Osteocyte (in vitro differentiated cells): ENCODE results near the gene TNFSF8. TPM values are rescaled to one million over a fixed set of nuclear protein-coding genes. Genes with fewer than 3 reads are reported as not detected.

ENCODE experiments used
- DNase-seq: peaks from one replicate; pipeline ENCODE4 v3.0.0; 2021; ENCODE audit warnings: mixed read lengths; ENCODE audit not compliant: unreplicated experiment; ENCODE audit errors: extremely low spot score
- H3K27ac Mint-ChIP-seq: one replicate; pipeline ENCODE4 v1.8.0; 2021; ENCODE audit warnings: mild to moderate bottlenecking, mixed read lengths; ENCODE audit not compliant: unreplicated experiment
- H3K27me3 Mint-ChIP-seq: one replicate; pipeline ENCODE4 v1.8.0; 2021; ENCODE audit warnings: mixed read lengths; ENCODE audit not compliant: unreplicated experiment
- H3K36me3 Mint-ChIP-seq: one replicate; pipeline ENCODE4 v1.8.0; 2021; ENCODE audit warnings: mixed read lengths; ENCODE audit not compliant: unreplicated experiment
- H3K4me1 Mint-ChIP-seq: one replicate; pipeline ENCODE4 v1.8.0; 2021; ENCODE audit warnings: mixed read lengths; ENCODE audit not compliant: unreplicated experiment
- H3K4me3 Mint-ChIP-seq: one replicate; pipeline ENCODE4 v1.8.0; 2021; ENCODE audit warnings: mild to moderate bottlenecking, moderate library complexity, mixed read lengths; ENCODE audit not compliant: unreplicated experiment
- H3K9me3 Mint-ChIP-seq: one replicate; pipeline ENCODE4 v1.8.0; 2021; ENCODE audit warnings: mixed read lengths; ENCODE audit not compliant: unreplicated experiment
- total RNA-seq: library from RNA; stranded (reverse); gene quantifications from 2 replicates; pipeline ENCODE4 v1.2.1, GENCODE V29; 2021
- TF ChIP-seq, protein P1 (sequence below): fragments of 200-600 bp; sonication (generic); IDR thresholded peaks from 2 replicates; pipeline ENCODE4 v1.5.0; 2021; ENCODE audit warnings: antibody characterized with exemption, mild to moderate bottlenecking, moderate library complexity

The TNFSF8 gene
- total RNA-seq, 1 donor from 2014 or later = not detected

DNA sequence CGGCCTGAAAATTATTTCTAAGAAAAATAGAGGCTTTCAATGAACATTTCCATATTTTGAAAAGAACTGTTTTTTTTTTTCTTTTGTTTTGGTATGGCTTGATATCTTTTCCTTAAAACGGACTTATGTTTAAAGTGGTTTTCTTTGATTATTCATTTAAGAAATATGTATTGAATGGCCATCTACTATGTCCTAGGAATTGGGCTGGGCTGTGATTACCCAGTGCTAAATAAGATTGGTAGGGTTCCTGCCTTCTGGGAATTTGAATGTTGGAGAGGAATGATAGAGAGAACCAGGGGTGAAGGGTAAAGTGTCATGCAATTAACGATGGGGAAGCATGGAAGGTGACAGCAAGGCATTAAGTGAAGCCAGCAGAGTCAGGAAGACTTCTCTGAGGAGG is 33.2 kb downstream of the TNFSF8 start:
- Mint-ChIP-seq H3K9me3 (no peaks in the 10 kb centered on the region), H3K27ac (no peak overlapping the region), H3K4me3 (no peak overlapping the region), H3K27me3 (no peaks in the 10 kb centered on the region), H3K36me3 (no peaks in the 10 kb centered on the region), H3K4me1 (peaks cover 44% of the 10 kb centered on the region)
- DNase-seq = no peak
- TF ChIP-seq, protein P1, sequence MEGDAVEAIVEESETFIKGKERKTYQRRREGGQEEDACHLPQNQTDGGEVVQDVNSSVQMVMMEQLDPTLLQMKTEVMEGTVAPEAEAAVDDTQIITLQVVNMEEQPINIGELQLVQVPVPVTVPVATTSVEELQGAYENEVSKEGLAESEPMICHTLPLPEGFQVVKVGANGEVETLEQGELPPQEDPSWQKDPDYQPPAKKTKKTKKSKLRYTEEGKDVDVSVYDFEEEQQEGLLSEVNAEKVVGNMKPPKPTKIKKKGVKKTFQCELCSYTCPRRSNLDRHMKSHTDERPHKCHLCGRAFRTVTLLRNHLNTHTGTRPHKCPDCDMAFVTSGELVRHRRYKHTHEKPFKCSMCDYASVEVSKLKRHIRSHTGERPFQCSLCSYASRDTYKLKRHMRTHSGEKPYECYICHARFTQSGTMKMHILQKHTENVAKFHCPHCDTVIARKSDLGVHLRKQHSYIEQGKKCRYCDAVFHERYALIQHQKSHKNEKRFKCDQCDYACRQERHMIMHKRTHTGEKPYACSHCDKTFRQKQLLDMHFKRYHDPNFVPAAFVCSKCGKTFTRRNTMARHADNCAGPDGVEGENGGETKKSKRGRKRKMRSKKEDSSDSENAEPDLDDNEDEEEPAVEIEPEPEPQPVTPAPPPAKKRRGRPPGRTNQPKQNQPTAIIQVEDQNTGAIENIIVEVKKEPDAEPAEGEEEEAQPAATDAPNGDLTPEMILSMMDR = no peak

DNA sequence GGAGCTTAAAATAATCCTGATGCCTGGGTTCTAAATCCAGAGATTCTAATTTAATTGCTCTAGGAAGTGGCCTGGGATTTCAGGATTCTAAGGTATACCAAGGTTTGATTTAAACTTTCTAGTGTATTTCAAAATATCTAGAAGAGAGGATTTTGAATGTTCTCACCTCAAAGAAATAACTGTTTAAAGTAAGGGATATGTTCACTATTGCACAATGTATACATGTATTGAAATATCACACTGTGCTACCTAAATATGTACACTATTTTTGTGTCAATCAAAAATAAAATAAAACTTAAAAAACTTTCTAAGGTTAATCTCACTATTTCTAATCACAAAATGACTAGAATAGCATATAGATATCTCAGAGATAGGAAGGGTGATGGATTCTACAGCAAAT is 34.0 kb downstream of the TNFSF8 start:
- no peak overlapping the region for H3K4me3 Mint-ChIP-seq

DNA sequence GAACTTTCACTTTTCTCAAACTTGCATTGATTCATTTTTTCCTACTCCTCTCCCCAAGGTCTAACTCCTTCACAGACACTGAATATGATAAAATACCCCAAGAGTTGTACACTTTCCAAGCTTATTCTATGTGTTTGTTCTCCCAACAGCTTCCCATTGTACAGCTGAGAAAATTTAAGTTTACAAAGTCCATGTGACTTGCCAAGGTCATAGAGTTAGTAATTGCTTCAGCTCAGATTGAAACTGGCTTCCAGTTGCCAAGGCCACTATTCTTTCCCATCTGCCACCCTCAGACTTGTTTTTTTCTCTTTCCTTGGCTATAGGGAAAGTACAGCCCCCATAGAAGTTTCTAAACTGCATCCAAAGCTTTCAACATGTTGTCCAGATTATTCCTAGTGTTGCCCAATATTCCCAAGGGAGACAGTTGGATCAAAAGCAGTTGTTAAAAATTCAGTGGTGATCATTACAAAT is 34.8 kb downstream of the TNFSF8 start:
- peak overlapping the region; percentile 76 for H3K27ac Mint-ChIP-seq
- peaks cover 31% of the 10 kb centered on the region for H3K4me1 Mint-ChIP-seq
- TF ChIP-seq, protein P1 = no peak
- no peak for DNase-seq
- H3K4me3 Mint-ChIP-seq = no peak overlapping the region
- H3K9me3 Mint-ChIP-seq = peaks cover 7% of the 10 kb centered on the region
- no peaks in the 10 kb centered on the region for H3K36me3 Mint-ChIP-seq
- H3K27me3 Mint-ChIP-seq = no peaks in the 10 kb centered on the region

More for the DNA sequence above, 34.0 kb downstream of the TNFSF8 start:
- Mint-ChIP-seq H3K9me3 (peaks cover 2% of the 10 kb centered on the region), H3K27me3 (no peaks in the 10 kb centered on the region), H3K27ac (no peak overlapping the region), H3K36me3 (no peaks in the 10 kb centered on the region), H3K4me1 (peaks cover 37% of the 10 kb centered on the region)
- TF ChIP-seq, protein P1 = no peak
- DNase-seq = no peak

DNA sequence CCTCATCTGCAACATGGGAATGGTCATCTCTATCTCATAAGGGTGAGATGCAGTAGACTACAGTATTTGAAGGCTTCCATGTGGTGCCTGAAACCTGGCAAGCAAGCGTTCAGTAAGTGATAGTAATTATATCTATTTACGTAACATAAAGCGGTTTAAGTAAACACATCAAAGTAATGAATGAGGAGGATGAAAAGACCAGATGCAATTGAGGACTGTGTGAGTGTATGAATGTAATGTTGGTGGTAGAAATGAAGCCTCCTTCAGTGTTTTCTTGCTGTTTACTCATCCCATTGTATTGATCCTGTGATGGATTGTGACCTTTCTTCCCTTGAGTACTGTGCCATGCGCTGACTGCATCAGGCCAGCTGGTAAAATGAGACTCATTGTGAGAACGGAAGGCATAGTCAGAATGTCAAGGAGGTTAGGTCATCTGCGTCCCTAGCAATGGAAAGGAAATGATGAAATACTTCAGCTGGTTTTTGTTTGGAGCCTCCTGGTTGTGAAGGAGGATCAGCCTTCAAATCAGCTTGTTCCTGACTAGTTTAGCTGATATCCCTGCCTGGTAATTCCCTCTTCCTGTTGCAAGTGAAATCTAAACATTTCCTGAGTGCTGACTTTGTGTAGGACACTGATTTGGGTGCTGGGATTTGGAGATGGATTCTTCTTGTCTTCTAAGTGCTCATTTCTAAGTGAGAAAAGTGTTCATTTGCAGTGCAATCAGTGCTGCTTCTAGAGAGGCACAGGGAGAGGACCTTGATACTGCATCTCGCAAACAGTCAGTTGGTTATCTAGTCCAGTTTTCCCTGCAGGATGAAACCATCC is 35.6 kb downstream of the TNFSF8 start:
- DNase-seq = no peak
- H3K27me3 Mint-ChIP-seq = no peaks in the 10 kb centered on the region
- no peaks in the 10 kb centered on the region for H3K36me3 Mint-ChIP-seq
- no peak overlapping the region for H3K4me3 Mint-ChIP-seq
- TF ChIP-seq, protein P1 = no peak
- peaks cover 7% of the 10 kb centered on the region for H3K9me3 Mint-ChIP-seq
- peaks cover 36% of the 10 kb centered on the region for H3K4me1 Mint-ChIP-seq
- peak overlapping the region; percentile 76 for H3K27ac Mint-ChIP-seq

DNA sequence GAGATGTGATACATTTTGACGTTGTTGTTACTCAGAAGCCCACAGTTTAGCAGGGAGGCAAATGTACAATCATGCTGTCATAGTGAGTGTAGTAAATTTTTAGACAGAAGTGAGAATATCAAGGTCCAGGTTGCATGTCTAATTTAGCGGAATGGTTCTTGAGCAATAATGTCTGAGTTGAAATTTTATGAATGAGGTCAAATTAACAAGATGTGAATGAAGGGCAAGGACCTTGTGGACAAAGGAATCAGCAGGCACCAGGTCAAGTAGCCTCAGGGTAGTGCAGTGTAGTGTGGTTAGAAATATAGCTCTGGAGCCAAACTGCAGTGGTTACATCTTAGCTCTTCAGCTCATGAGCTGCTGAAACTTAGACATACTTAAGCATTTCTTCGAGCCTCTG is 36.2 kb downstream of the TNFSF8 start:
- DNase-seq = no peak
- H3K4me3 Mint-ChIP-seq = no peak overlapping the region
- peaks cover 41% of the 10 kb centered on the region for H3K4me1 Mint-ChIP-seq
- TF ChIP-seq, protein P1 = no peak
- peak overlapping the region; percentile 47 for H3K27ac Mint-ChIP-seq
- peaks cover 7% of the 10 kb centered on the region for H3K9me3 Mint-ChIP-seq
- H3K36me3 Mint-ChIP-seq = no peaks in the 10 kb centered on the region
- no peaks in the 10 kb centered on the region for H3K27me3 Mint-ChIP-seq
